ENCODE measurements around the gene USP54. TPM values are rescaled to one million over a fixed set of nuclear protein-coding genes. Genes with fewer than 3 reads are reported as not detected.
"Not testable (repeated sequence)": the region's sequence is repeated elsewhere in the genome, so short reads cannot be mapped to it uniquely, and the experiment has no call there.

USP54 gene
- total and polyA plus RNA-seq, 2 donors (not counting 1 experiment from before 2014, with no cell fraction given), result 7.8 to 9.9 TPM

- Histone ChIP-seq H3K4me1 (ENCODE audit: control insufficient read depth, extremely low read depth, insufficient read depth, low read length) (peaks cover 4% of the 10 kb centered on the region), H3K27me3 (ENCODE audit: control insufficient read depth, insufficient read depth, low read length) (no peaks in the 10 kb centered on the region), H3K79me2 (ENCODE audit: control insufficient read depth, insufficient read depth, low read length) (no peaks in the 10 kb centered on the region), H3K36me3 (ENCODE audit: control insufficient read depth, insufficient read depth, low read length) (no peaks in the 10 kb centered on the region), H3K9ac (ENCODE audit: insufficient read depth, low read length) (no peak overlapping the region), H2AFZ (ENCODE audit: low read length) (no peak overlapping the region), H3K4me3 (replicated peaks in 1 of 4; ENCODE audit: control extremely low read depth in 1 of 4, insufficient read depth in 1 of 4, low read depth in 3 of 4, low read length in 4 of 4) (no peak overlapping the region), H3K4me2 (ENCODE audit: extremely low read depth, insufficient read depth, low read length) (no peak overlapping the region), H3K27ac (ENCODE audit: insufficient read depth, low read length) (no peak overlapping the region), H3K9me3 (ENCODE audit: control insufficient read depth, insufficient read depth, low read depth, low read length) (no peaks in the 10 kb centered on the region), H4K20me1 (ENCODE audit: control insufficient read depth, extremely low read depth, insufficient read depth, low read length) (no peaks in the 10 kb centered on the region)
- no peak for DNase-seq (ENCODE audit: low read depth in 2 of 2)
- no peak for TF ChIP-seq EZH2 (IDR thresholded peaks at IDR 0.05; ENCODE audit: low read length, missing control alignments)
- no peak for TF ChIP-seq CTCF (conservative IDR thresholded peaks at IDR 0.05 in 1 of 2, IDR thresholded peaks at IDR 0.05 in 1 of 2; ENCODE audit: low read depth in 1 of 2, low read length in 2 of 2)
Observed at GRCh38 chr10:73581918-73582317, 9.2 kb downstream of the USP54 start.

GRCh38 chr10:73578927-73579326 lies 12.2 kb downstream of the USP54 start:
- H3K4me2 ChIP-seq (ENCODE audit: extremely low read depth, insufficient read depth, low read length); H3K9ac ChIP-seq (ENCODE audit: insufficient read depth, low read length); H3K27ac ChIP-seq (ENCODE audit: insufficient read depth, low read length); H3K9me3 ChIP-seq (ENCODE audit: control insufficient read depth, insufficient read depth, low read depth, low read length); H3K36me3 ChIP-seq (ENCODE audit: control insufficient read depth, insufficient read depth, low read length); H3K27me3 ChIP-seq (ENCODE audit: control insufficient read depth, insufficient read depth, low read length); H4K20me1 ChIP-seq (ENCODE audit: control insufficient read depth, extremely low read depth, insufficient read depth, low read length); H2AFZ ChIP-seq (ENCODE audit: low read length); H3K4me1 ChIP-seq (ENCODE audit: control insufficient read depth, extremely low read depth, insufficient read depth, low read length); H3K79me2 ChIP-seq (ENCODE audit: control insufficient read depth, insufficient read depth, low read length); DNase-seq (ENCODE audit: low read depth in 2 of 2); H3K4me3 ChIP-seq (replicated peaks in 1 of 4; ENCODE audit: control extremely low read depth in 1 of 4, insufficient read depth in 1 of 4, low read depth in 3 of 4, low read length in 4 of 4): not testable (repeated sequence)

GRCh38 chr10:73577788-73578187 lies 13.4 kb downstream of the USP54 start:
- Histone ChIP-seq H3K4me2 (ENCODE audit: extremely low read depth, insufficient read depth, low read length) (no peak overlapping the region), H4K20me1 (ENCODE audit: control insufficient read depth, extremely low read depth, insufficient read depth, low read length) (no peaks in the 10 kb centered on the region), H3K79me2 (ENCODE audit: control insufficient read depth, insufficient read depth, low read length) (no peaks in the 10 kb centered on the region), H3K36me3 (ENCODE audit: control insufficient read depth, insufficient read depth, low read length) (no peaks in the 10 kb centered on the region), H3K27ac (ENCODE audit: insufficient read depth, low read length) (no peak overlapping the region), H2AFZ (ENCODE audit: low read length) (no peak overlapping the region), H3K4me3 (replicated peaks in 1 of 4; ENCODE audit: control extremely low read depth in 1 of 4, insufficient read depth in 1 of 4, low read depth in 3 of 4, low read length in 4 of 4) (no peak overlapping the region), H3K9me3 (ENCODE audit: control insufficient read depth, insufficient read depth, low read depth, low read length) (no peaks in the 10 kb centered on the region), H3K27me3 (ENCODE audit: control insufficient read depth, insufficient read depth, low read length) (no peaks in the 10 kb centered on the region), H3K4me1 (ENCODE audit: control insufficient read depth, extremely low read depth, insufficient read depth, low read length) (no peaks in the 10 kb centered on the region), H3K9ac (ENCODE audit: insufficient read depth, low read length) (no peak overlapping the region)
- no peak for TF ChIP-seq EZH2 (IDR thresholded peaks at IDR 0.05; ENCODE audit: low read length, missing control alignments)
- TF ChIP-seq CTCF (conservative IDR thresholded peaks at IDR 0.05 in 1 of 2, IDR thresholded peaks at IDR 0.05 in 1 of 2; ENCODE audit: low read depth in 1 of 2, low read length in 2 of 2), result no peak
- peak; percentile 70 to 86 for DNase-seq (ENCODE audit: low read depth in 2 of 2)
